ENCODE results near the gene COL25A1.
"Not testable (repeated sequence)": the region's sequence is repeated elsewhere in the genome, so short reads cannot be mapped to it uniquely, and the experiment has no call there.

COL25A1 gene

GRCh38 chr4:109113521-109113920, 188.9 kb downstream of the COL25A1 start:
- Histone ChIP-seq H3K36me3 (ENCODE audit: control insufficient read depth, insufficient read depth, low read length) (no peaks in the 10 kb centered on the region), H3K4me1 (ENCODE audit: control insufficient read depth, insufficient read depth, low read length) (no peaks in the 10 kb centered on the region), H3K9me3 (ENCODE audit: control insufficient read depth, insufficient read depth, low read length) (no peaks in the 10 kb centered on the region), H3K4me3 (ENCODE audit: low read depth, low read length) (no peak overlapping the region), H3K27me3 (ENCODE audit: control insufficient read depth, insufficient read depth, low read length) (no peaks in the 10 kb centered on the region), H3K9ac (ENCODE audit: low read depth, low read length) (no peak overlapping the region)

GRCh38 chr4:109111031-109111430, 191.4 kb downstream of the COL25A1 start:
- Histone ChIP-seq H3K36me3 (ENCODE audit: control insufficient read depth, insufficient read depth, low read length) (no peaks in the 10 kb centered on the region), H3K9me3 (ENCODE audit: control insufficient read depth, insufficient read depth, low read length) (no peaks in the 10 kb centered on the region), H3K4me1 (ENCODE audit: control insufficient read depth, insufficient read depth, low read length) (no peaks in the 10 kb centered on the region), H3K9ac (ENCODE audit: low read depth, low read length) (no peak overlapping the region), H3K4me3 (ENCODE audit: low read depth, low read length) (no peak overlapping the region), H3K27me3 (ENCODE audit: control insufficient read depth, insufficient read depth, low read length) (no peaks in the 10 kb centered on the region)

- H3K9ac ChIP-seq (ENCODE audit: low read depth, low read length); H3K36me3 ChIP-seq (ENCODE audit: control insufficient read depth, insufficient read depth, low read length); H3K9me3 ChIP-seq (ENCODE audit: control insufficient read depth, insufficient read depth, low read length); H3K4me3 ChIP-seq (ENCODE audit: low read depth, low read length); H3K27me3 ChIP-seq (ENCODE audit: control insufficient read depth, insufficient read depth, low read length); H3K4me1 ChIP-seq (ENCODE audit: control insufficient read depth, insufficient read depth, low read length): not testable (repeated sequence)
These were observed 194.2 kb downstream of the COL25A1 start for GRCh38 chr4:109108215-109108614.

GRCh38 chr4:109094056-109094455, 208.4 kb downstream of the COL25A1 start:
- Histone ChIP-seq H3K9ac (ENCODE audit: low read depth, low read length) (no peak overlapping the region), H3K36me3 (ENCODE audit: control insufficient read depth, insufficient read depth, low read length) (no peaks in the 10 kb centered on the region), H3K4me3 (ENCODE audit: low read depth, low read length) (no peak overlapping the region), H3K9me3 (ENCODE audit: control insufficient read depth, insufficient read depth, low read length) (no peaks in the 10 kb centered on the region), H3K4me1 (ENCODE audit: control insufficient read depth, insufficient read depth, low read length) (no peaks in the 10 kb centered on the region), H3K27me3 (ENCODE audit: control insufficient read depth, insufficient read depth, low read length) (no peaks in the 10 kb centered on the region)

- Histone ChIP-seq H3K4me1 (ENCODE audit: control insufficient read depth, insufficient read depth, low read length) (no peaks in the 10 kb centered on the region), H3K27me3 (ENCODE audit: control insufficient read depth, insufficient read depth, low read length) (no peaks in the 10 kb centered on the region), H3K9ac (ENCODE audit: low read depth, low read length) (no peak overlapping the region), H3K36me3 (ENCODE audit: control insufficient read depth, insufficient read depth, low read length) (no peaks in the 10 kb centered on the region), H3K9me3 (ENCODE audit: control insufficient read depth, insufficient read depth, low read length) (no peaks in the 10 kb centered on the region), H3K4me3 (ENCODE audit: low read depth, low read length) (no peak overlapping the region)
These were observed 210.6 kb downstream of the COL25A1 start for GRCh38 chr4:109091727-109092409.

GRCh38 chr4:109083911-109084310, 218.5 kb downstream of the COL25A1 start:
- Histone ChIP-seq H3K27me3 (ENCODE audit: control insufficient read depth, insufficient read depth, low read length) (no peaks in the 10 kb centered on the region), H3K4me3 (ENCODE audit: low read depth, low read length) (no peak overlapping the region), H3K4me1 (ENCODE audit: control insufficient read depth, insufficient read depth, low read length) (no peaks in the 10 kb centered on the region), H3K36me3 (ENCODE audit: control insufficient read depth, insufficient read depth, low read length) (no peaks in the 10 kb centered on the region), H3K9ac (ENCODE audit: low read depth, low read length) (no peak overlapping the region), H3K9me3 (ENCODE audit: control insufficient read depth, insufficient read depth, low read length) (no peaks in the 10 kb centered on the region)

GRCh38 chr4:109079731-109080130, 222.7 kb downstream of the COL25A1 start:
- Histone ChIP-seq H3K4me1 (ENCODE audit: control insufficient read depth, insufficient read depth, low read length) (no peaks in the 10 kb centered on the region), H3K9ac (ENCODE audit: low read depth, low read length) (no peak overlapping the region), H3K27me3 (ENCODE audit: control insufficient read depth, insufficient read depth, low read length) (no peaks in the 10 kb centered on the region), H3K4me3 (ENCODE audit: low read depth, low read length) (no peak overlapping the region), H3K9me3 (ENCODE audit: control insufficient read depth, insufficient read depth, low read length) (peaks cover 2% of the 10 kb centered on the region), H3K36me3 (ENCODE audit: control insufficient read depth, insufficient read depth, low read length) (no peaks in the 10 kb centered on the region)

GRCh38 chr4:109079201-109079600, 223.3 kb downstream of the COL25A1 start:
- H3K9me3 ChIP-seq (ENCODE audit: control insufficient read depth, insufficient read depth, low read length) = peaks cover 2% of the 10 kb centered on the region
- no peaks in the 10 kb centered on the region for H3K36me3 ChIP-seq (ENCODE audit: control insufficient read depth, insufficient read depth, low read length)
- no peaks in the 10 kb centered on the region for H3K27me3 ChIP-seq (ENCODE audit: control insufficient read depth, insufficient read depth, low read length)
- no peak overlapping the region for H3K9ac ChIP-seq (ENCODE audit: low read depth, low read length)
- H3K4me1 ChIP-seq (ENCODE audit: control insufficient read depth, insufficient read depth, low read length) = no peaks in the 10 kb centered on the region
- H3K4me3 ChIP-seq (ENCODE audit: low read depth, low read length) = no peak overlapping the region

GRCh38 chr4:109078724-109079123, 223.7 kb downstream of the COL25A1 start:
- Histone ChIP-seq H3K4me1 (ENCODE audit: control insufficient read depth, insufficient read depth, low read length) (no peaks in the 10 kb centered on the region), H3K27me3 (ENCODE audit: control insufficient read depth, insufficient read depth, low read length) (no peaks in the 10 kb centered on the region), H3K9ac (ENCODE audit: low read depth, low read length) (no peak overlapping the region), H3K9me3 (ENCODE audit: control insufficient read depth, insufficient read depth, low read length) (peaks cover 7% of the 10 kb centered on the region), H3K4me3 (ENCODE audit: low read depth, low read length) (no peak overlapping the region), H3K36me3 (ENCODE audit: control insufficient read depth, insufficient read depth, low read length) (no peaks in the 10 kb centered on the region)

GRCh38 chr4:109077505-109077904, 225.0 kb downstream of the COL25A1 start:
- H3K4me1 ChIP-seq (ENCODE audit: control insufficient read depth, insufficient read depth, low read length) = no peaks in the 10 kb centered on the region
- no peaks in the 10 kb centered on the region for H3K36me3 ChIP-seq (ENCODE audit: control insufficient read depth, insufficient read depth, low read length)
- H3K4me3 ChIP-seq (ENCODE audit: low read depth, low read length) = no peak overlapping the region
- H3K9me3 ChIP-seq (ENCODE audit: control insufficient read depth, insufficient read depth, low read length) = peaks cover 7% of the 10 kb centered on the region
- H3K27me3 ChIP-seq (ENCODE audit: control insufficient read depth, insufficient read depth, low read length) = no peaks in the 10 kb centered on the region
- H3K9ac ChIP-seq (ENCODE audit: low read depth, low read length) = no peak overlapping the region

GRCh38 chr4:109076709-109077108, 225.7 kb downstream of the COL25A1 start:
- H3K9ac ChIP-seq (ENCODE audit: low read depth, low read length); H3K4me1 ChIP-seq (ENCODE audit: control insufficient read depth, insufficient read depth, low read length); H3K36me3 ChIP-seq (ENCODE audit: control insufficient read depth, insufficient read depth, low read length); H3K9me3 ChIP-seq (ENCODE audit: control insufficient read depth, insufficient read depth, low read length); H3K4me3 ChIP-seq (ENCODE audit: low read depth, low read length); H3K27me3 ChIP-seq (ENCODE audit: control insufficient read depth, insufficient read depth, low read length): not testable (repeated sequence)

GRCh38 chr4:109075621-109076020, 226.8 kb downstream of the COL25A1 start:
- Histone ChIP-seq H3K4me3 (ENCODE audit: low read depth, low read length) (no peak overlapping the region), H3K27me3 (ENCODE audit: control insufficient read depth, insufficient read depth, low read length) (no peaks in the 10 kb centered on the region), H3K36me3 (ENCODE audit: control insufficient read depth, insufficient read depth, low read length) (no peaks in the 10 kb centered on the region), H3K4me1 (ENCODE audit: control insufficient read depth, insufficient read depth, low read length) (no peaks in the 10 kb centered on the region), H3K9ac (ENCODE audit: low read depth, low read length) (no peak overlapping the region), H3K9me3 (ENCODE audit: control insufficient read depth, insufficient read depth, low read length) (peaks cover 7% of the 10 kb centered on the region)

Measured in iPS-15b (cell line).